HFF-Myc (cell line): ENCODE results near the gene TENT4A.

ENCODE experiments used
- DNase-seq: peaks from one replicate; pipeline ENCODE4 v3.0.0-alpha.2; 2011; ENCODE audit warnings: low read depth; ENCODE audit errors: extremely low read depth
- H3K4me3 ChIP-seq: replicated peaks from 2 replicates; pipeline ENCODE4 v1.5.1; 2011; ENCODE audit warnings: low read depth, mild to moderate bottlenecking, control low read depth, low read length
- CTCF ChIP-seq: IDR thresholded peaks from 2 replicates; pipeline ENCODE4 v1.5.1; 2012; ENCODE audit warnings: mild to moderate bottlenecking, low read depth, low read length, control low read depth; ENCODE audit errors: missing control alignments

The TENT4A gene

GRCh38 chr5:6739603-6740002 lies 26.4 kb downstream of the TENT4A start:
- no peak for TF ChIP-seq CTCF
- H3K4me3 ChIP-seq = no peak overlapping the region
- DNase-seq = no peak

GRCh38 chr5:6740586-6741150 lies 27.4 kb downstream of the TENT4A start:
- no peak for DNase-seq
- H3K4me3 ChIP-seq = no peak overlapping the region
- TF ChIP-seq CTCF = no peak

- no peak for DNase-seq
- no peak overlapping the region for H3K4me3 ChIP-seq
- no peak for TF ChIP-seq CTCF
These were observed 29.0 kb downstream of the TENT4A start for GRCh38 chr5:6742081-6742758.

- no peak for TF ChIP-seq CTCF
- no peak for DNase-seq
- H3K4me3 ChIP-seq = no peak overlapping the region
These were observed 29.9 kb downstream of the TENT4A start for GRCh38 chr5:6743161-6743560.

- no peak for DNase-seq
- H3K4me3 ChIP-seq = no peak overlapping the region
- TF ChIP-seq CTCF = no peak
These were observed 31.8 kb downstream of the TENT4A start for GRCh38 chr5:6744841-6745705.

GRCh38 chr5:6745706-6746222 lies 32.5 kb downstream of the TENT4A start:
- H3K4me3 ChIP-seq = no peak overlapping the region
- no peak for DNase-seq
- peak; percentile 64 for TF ChIP-seq CTCF
